GM19043 (cell line): ENCODE data around the gene F13A1.
"Not testable (repeated sequence)": the region's sequence is repeated elsewhere in the genome, so short reads cannot be mapped to it uniquely, and the experiment has no call there.

Source experiments
- ATAC-seq: cut with Tn5 transposase; IDR thresholded peaks from one replicate; pipeline ENCODE4 v1.9.1; 2021; ENCODE audit warnings: low read depth; ENCODE audit not compliant: unreplicated experiment

Gene F13A1

GRCh38 chr6:6320901-6321300 lies 439 bp upstream of the F13A1 start:
- no peak for ATAC-seq

GRCh38 chr6:6317825-6318733 lies 2.4 kb downstream of the F13A1 start:
- ATAC-seq = no peak

GRCh38 chr6:6317386-6317785 lies 3.1 kb downstream of the F13A1 start:
- ATAC-seq = no peak

GRCh38 chr6:6315660-6316059 lies 4.8 kb downstream of the F13A1 start:
- no peak for ATAC-seq

- ATAC-seq = no peak
These were observed 5.9 kb downstream of the F13A1 start for GRCh38 chr6:6314596-6314995.

- no peak for ATAC-seq
These were observed 7.5 kb downstream of the F13A1 start for GRCh38 chr6:6312901-6313441.

GRCh38 chr6:6305575-6305974 lies 14.9 kb downstream of the F13A1 start:
- ATAC-seq = no peak

GRCh38 chr6:6300383-6300782 lies 20.1 kb downstream of the F13A1 start:
- ATAC-seq = not testable (repeated sequence)

GRCh38 chr6:6293317-6293716 lies 27.1 kb downstream of the F13A1 start:
- no peak for ATAC-seq

GRCh38 chr6:6287415-6287814 lies 33.0 kb downstream of the F13A1 start:
- ATAC-seq = no peak

- ATAC-seq = no peak
These were observed 34.8 kb downstream of the F13A1 start for GRCh38 chr6:6285679-6286078.

- no peak for ATAC-seq
These were observed 36.1 kb downstream of the F13A1 start for GRCh38 chr6:6284221-6284966.

- no peak for ATAC-seq
These were observed 36.7 kb downstream of the F13A1 start for GRCh38 chr6:6283746-6284145.

- ATAC-seq = no peak
These were observed 37.7 kb downstream of the F13A1 start for GRCh38 chr6:6282716-6283115.

GRCh38 chr6:6277413-6277812 lies 43.0 kb downstream of the F13A1 start:
- ATAC-seq = no peak

GRCh38 chr6:6270948-6271535 lies 49.4 kb downstream of the F13A1 start:
- no peak for ATAC-seq

- no peak for ATAC-seq
These were observed 60.2 kb downstream of the F13A1 start for GRCh38 chr6:6260196-6260722.

GRCh38 chr6:6256886-6257285 lies 63.6 kb downstream of the F13A1 start:
- ATAC-seq = no peak

GRCh38 chr6:6256259-6256658 lies 64.2 kb downstream of the F13A1 start:
- ATAC-seq = no peak

GRCh38 chr6:6251555-6252280 lies 68.7 kb downstream of the F13A1 start:
- no peak for ATAC-seq
